Measurements from ENCODE around the gene RBM10.

Gene RBM10

GRCh38 chrX:47174846-47175587 lies 30.0 kb downstream of the RBM10 start:
- Histone ChIP-seq H3K4me1 (ENCODE audit: control insufficient read depth, insufficient read depth, low read length) (no peaks in the 10 kb centered on the region), H3K27ac (ENCODE audit: low read depth, low read length) (no peak overlapping the region), H3K36me3 (ENCODE audit: control insufficient read depth, insufficient read depth, low read length) (peaks cover 11% of the 10 kb centered on the region), H3K27me3 (ENCODE audit: control insufficient read depth, insufficient read depth, low read length) (no peaks in the 10 kb centered on the region), H3K4me3 (ENCODE audit: low read length) (no peak overlapping the region), H3K9ac (ENCODE audit: low read length) (no peak overlapping the region)

DNA sequence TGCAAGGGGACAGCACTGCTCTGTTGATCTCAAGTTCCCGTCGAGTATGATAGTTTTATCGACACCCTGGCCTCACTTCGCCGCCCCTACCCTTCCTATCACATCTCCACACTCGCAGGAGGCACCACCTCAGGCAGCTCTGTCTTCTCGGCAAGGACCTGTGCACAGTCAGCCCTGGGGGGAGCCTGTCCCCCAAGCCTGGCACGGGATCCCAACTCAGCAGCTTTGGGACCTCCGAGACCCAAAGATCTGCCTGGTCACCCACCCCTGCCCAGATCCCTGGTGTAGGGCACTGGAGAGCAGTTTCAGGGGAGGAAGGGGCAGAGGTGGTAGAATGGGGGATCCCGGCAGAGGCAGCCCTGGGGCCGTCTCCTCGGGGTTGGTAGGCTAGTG lies 30.6 kb downstream of the RBM10 start:
- no peak overlapping the region for H3K9ac ChIP-seq (ENCODE audit: low read length)

DNA sequence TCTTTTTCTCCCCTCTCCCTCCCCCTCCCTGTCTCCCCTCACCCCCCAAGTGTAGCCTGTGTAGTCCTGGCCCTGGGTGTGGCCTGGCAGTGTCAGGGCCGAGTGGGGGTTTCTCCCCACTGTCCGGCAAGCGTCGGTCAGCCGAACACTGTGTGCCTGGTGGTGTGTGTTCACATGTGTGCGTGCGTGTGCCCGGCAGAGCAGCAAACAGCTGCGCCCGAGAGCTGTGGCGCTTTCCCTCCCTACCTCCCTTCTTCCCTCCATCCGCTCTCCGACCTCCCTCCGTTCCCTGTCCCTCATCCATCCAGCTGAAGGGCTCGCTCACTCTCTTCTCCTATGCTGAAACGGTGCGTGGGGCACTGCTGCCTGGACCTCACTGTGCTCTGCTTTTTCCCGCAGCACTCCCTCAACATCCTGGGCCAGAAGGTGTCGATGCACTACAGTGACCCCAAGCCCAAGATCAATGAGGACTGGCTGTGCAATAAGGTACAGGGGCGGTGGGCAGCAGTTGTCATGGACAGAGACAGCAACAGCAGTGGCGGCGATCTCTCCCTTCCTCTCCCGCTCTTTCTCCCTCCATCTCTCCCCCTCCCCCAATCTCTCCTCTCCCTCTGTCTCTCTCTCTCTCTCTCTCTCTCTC lies 31.2 kb downstream of the RBM10 start:
- Histone ChIP-seq H3K4me1 (ENCODE audit: control insufficient read depth, insufficient read depth, low read length) (no peaks in the 10 kb centered on the region), H3K36me3 (ENCODE audit: control insufficient read depth, insufficient read depth, low read length) (peaks cover 8% of the 10 kb centered on the region), H3K9ac (ENCODE audit: low read length) (no peak overlapping the region), H3K4me3 (ENCODE audit: low read length) (no peak overlapping the region), H3K27me3 (ENCODE audit: control insufficient read depth, insufficient read depth, low read length) (no peaks in the 10 kb centered on the region), H3K27ac (ENCODE audit: low read depth, low read length) (no peak overlapping the region)

More for the DNA sequence above, 30.6 kb downstream of the RBM10 start:
- H3K27ac ChIP-seq (ENCODE audit: low read depth, low read length): no peak overlapping the region
- peaks cover 8% of the 10 kb centered on the region for H3K36me3 ChIP-seq (ENCODE audit: control insufficient read depth, insufficient read depth, low read length)
- H3K4me3 ChIP-seq (ENCODE audit: low read length): no peak overlapping the region
- no peaks in the 10 kb centered on the region for H3K4me1 ChIP-seq (ENCODE audit: control insufficient read depth, insufficient read depth, low read length)
- H3K27me3 ChIP-seq (ENCODE audit: control insufficient read depth, insufficient read depth, low read length): no peaks in the 10 kb centered on the region

DNA sequence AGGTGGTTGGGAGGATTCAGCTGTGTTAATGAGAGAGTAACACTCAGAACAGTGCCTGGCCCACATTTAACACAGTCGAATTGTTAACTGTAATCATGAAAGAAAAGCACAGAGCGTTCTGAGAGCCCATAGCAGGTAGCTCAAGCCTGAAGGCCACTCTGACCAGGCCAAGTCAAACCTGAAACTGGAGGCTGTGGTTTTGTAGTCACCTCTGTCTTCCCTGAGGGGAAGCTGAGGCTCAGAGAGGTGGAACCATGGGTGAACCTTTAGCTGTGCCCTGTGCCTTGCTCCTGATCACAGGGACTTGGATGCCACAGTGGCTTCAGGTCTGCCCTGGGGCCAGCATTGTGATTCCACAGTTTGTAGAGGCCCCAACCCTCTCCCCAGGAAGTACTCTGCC lies 32.1 kb downstream of the RBM10 start:
- Histone ChIP-seq H3K27me3 (ENCODE audit: control insufficient read depth, insufficient read depth, low read length) (peaks cover 2% of the 10 kb centered on the region), H3K4me1 (ENCODE audit: control insufficient read depth, insufficient read depth, low read length) (no peaks in the 10 kb centered on the region), H3K4me3 (ENCODE audit: low read length) (no peak overlapping the region), H3K9ac (ENCODE audit: low read length) (no peak overlapping the region), H3K27ac (ENCODE audit: low read depth, low read length) (no peak overlapping the region), H3K36me3 (ENCODE audit: control insufficient read depth, insufficient read depth, low read length) (peaks cover 8% of the 10 kb centered on the region)

DNA sequence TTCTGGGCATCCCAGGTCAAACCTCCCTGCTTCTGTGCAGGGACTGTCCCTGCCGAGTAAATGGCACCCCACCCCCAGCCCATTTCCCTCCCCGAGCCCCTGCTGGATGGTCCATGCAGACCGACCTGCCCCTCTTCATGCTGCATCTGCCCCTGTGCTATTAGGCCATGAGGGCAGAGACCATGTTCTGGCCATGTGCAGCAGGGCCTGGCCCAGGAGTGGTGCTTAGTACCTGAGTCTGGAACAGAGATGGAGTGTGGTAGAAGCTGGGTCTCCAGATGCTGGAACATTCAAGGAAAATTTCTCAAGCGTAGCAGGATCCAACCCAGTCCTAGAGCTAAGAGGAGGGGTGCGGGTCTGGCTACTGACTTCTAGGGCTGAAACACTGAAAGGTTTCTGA lies 33.3 kb downstream of the RBM10 start:
- Histone ChIP-seq H3K4me3 (ENCODE audit: low read length) (no peak overlapping the region), H3K9ac (ENCODE audit: low read length) (no peak overlapping the region), H3K4me1 (ENCODE audit: control insufficient read depth, insufficient read depth, low read length) (no peaks in the 10 kb centered on the region), H3K27me3 (ENCODE audit: control insufficient read depth, insufficient read depth, low read length) (peaks cover 6% of the 10 kb centered on the region), H3K36me3 (ENCODE audit: control insufficient read depth, insufficient read depth, low read length) (peaks cover 7% of the 10 kb centered on the region), H3K27ac (ENCODE audit: low read depth, low read length) (no peak overlapping the region)

- H3K36me3 ChIP-seq (ENCODE audit: control insufficient read depth, insufficient read depth, low read length): peaks cover 7% of the 10 kb centered on the region
- H3K9ac ChIP-seq (ENCODE audit: low read length): no peak overlapping the region
- H3K27ac ChIP-seq (ENCODE audit: low read depth, low read length): no peak overlapping the region
- no peak overlapping the region for H3K4me3 ChIP-seq (ENCODE audit: low read length)
- no peaks in the 10 kb centered on the region for H3K4me1 ChIP-seq (ENCODE audit: control insufficient read depth, insufficient read depth, low read length)
- peaks cover 6% of the 10 kb centered on the region for H3K27me3 ChIP-seq (ENCODE audit: control insufficient read depth, insufficient read depth, low read length)
These were observed 34.4 kb downstream of the RBM10 start for GRCh38 chrX:47179221-47179927.

DNA sequence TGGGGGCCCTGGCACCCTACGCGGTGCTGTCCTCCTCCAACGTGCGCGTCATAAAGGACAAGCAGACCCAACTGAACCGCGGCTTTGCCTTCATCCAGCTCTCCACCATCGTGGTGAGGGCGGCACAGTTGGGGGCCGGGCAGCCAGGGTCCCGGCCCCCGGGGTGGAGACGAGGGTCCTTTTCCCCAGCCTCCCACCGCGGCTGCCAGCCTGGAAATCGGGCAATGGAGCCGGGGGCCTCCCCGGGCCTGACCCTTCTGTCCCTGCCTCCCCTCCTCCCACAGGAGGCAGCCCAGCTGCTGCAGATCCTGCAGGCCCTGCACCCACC lies 34.9 kb downstream of the RBM10 start:
- H3K4me3 ChIP-seq (ENCODE audit: low read length): no peak overlapping the region
- H3K9ac ChIP-seq (ENCODE audit: low read length): no peak overlapping the region
- no peak overlapping the region for H3K27ac ChIP-seq (ENCODE audit: low read depth, low read length)
- no peaks in the 10 kb centered on the region for H3K4me1 ChIP-seq (ENCODE audit: control insufficient read depth, insufficient read depth, low read length)
- H3K27me3 ChIP-seq (ENCODE audit: control insufficient read depth, insufficient read depth, low read length): peaks cover 6% of the 10 kb centered on the region
- peaks cover 9% of the 10 kb centered on the region for H3K36me3 ChIP-seq (ENCODE audit: control insufficient read depth, insufficient read depth, low read length)

GRCh38 chrX:47180346-47180745 lies 35.3 kb downstream of the RBM10 start:
- peaks cover 6% of the 10 kb centered on the region for H3K27me3 ChIP-seq (ENCODE audit: control insufficient read depth, insufficient read depth, low read length)
- H3K9ac ChIP-seq (ENCODE audit: low read length): no peak overlapping the region
- H3K27ac ChIP-seq (ENCODE audit: low read depth, low read length): no peak overlapping the region
- no peak overlapping the region for H3K4me3 ChIP-seq (ENCODE audit: low read length)
- H3K4me1 ChIP-seq (ENCODE audit: control insufficient read depth, insufficient read depth, low read length): no peaks in the 10 kb centered on the region
- H3K36me3 ChIP-seq (ENCODE audit: control insufficient read depth, insufficient read depth, low read length): peaks cover 9% of the 10 kb centered on the region

DNA sequence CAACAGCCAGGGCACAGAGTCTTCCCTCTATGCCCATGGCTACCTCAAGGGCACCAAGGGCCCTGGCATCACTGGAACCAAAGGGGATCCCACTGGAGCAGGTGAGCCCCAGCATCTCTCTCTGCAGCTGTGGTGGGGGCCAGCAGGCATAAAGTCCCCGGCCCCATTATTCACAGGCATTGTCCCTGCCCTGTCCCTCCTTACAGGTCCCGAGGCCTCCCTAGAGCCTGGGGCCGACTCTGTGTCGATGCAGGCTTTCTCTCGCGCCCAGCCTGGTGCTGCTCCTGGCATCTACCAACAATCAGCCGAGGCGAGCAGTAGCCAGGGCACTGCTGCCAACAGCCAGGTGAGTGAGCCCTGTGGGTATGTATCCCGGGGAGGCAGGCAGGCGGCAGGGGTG lies 36.3 kb downstream of the RBM10 start:
- no peak overlapping the region for H3K27ac ChIP-seq (ENCODE audit: low read depth, low read length)
- H3K4me3 ChIP-seq (ENCODE audit: low read length): no peak overlapping the region
- peaks cover 8% of the 10 kb centered on the region for H3K36me3 ChIP-seq (ENCODE audit: control insufficient read depth, insufficient read depth, low read length)
- no peaks in the 10 kb centered on the region for H3K4me1 ChIP-seq (ENCODE audit: control insufficient read depth, insufficient read depth, low read length)
- H3K9ac ChIP-seq (ENCODE audit: low read length): no peak overlapping the region
- peaks cover 6% of the 10 kb centered on the region for H3K27me3 ChIP-seq (ENCODE audit: control insufficient read depth, insufficient read depth, low read length)

- no peak overlapping the region for H3K27ac ChIP-seq (ENCODE audit: low read depth, low read length)
- no peak overlapping the region for H3K9ac ChIP-seq (ENCODE audit: low read length)
- H3K36me3 ChIP-seq (ENCODE audit: control insufficient read depth, insufficient read depth, low read length): peaks cover 5% of the 10 kb centered on the region
- H3K27me3 ChIP-seq (ENCODE audit: control insufficient read depth, insufficient read depth, low read length): peaks cover 8% of the 10 kb centered on the region
- no peak overlapping the region for H3K4me3 ChIP-seq (ENCODE audit: low read length)
- no peaks in the 10 kb centered on the region for H3K4me1 ChIP-seq (ENCODE audit: control insufficient read depth, insufficient read depth, low read length)
These were observed 37.2 kb downstream of the RBM10 start for GRCh38 chrX:47182106-47182700.

GRCh38 chrX:47184486-47184885 lies 39.5 kb downstream of the RBM10 start:
- Histone ChIP-seq H3K4me3 (ENCODE audit: low read length) (no peak overlapping the region), H3K9ac (ENCODE audit: low read length) (no peak overlapping the region), H3K27ac (ENCODE audit: low read depth, low read length) (no peak overlapping the region), H3K4me1 (ENCODE audit: control insufficient read depth, insufficient read depth, low read length) (no peaks in the 10 kb centered on the region), H3K36me3 (ENCODE audit: control insufficient read depth, insufficient read depth, low read length) (peaks cover 5% of the 10 kb centered on the region), H3K27me3 (ENCODE audit: control insufficient read depth, insufficient read depth, low read length) (peaks cover 8% of the 10 kb centered on the region)

DNA sequence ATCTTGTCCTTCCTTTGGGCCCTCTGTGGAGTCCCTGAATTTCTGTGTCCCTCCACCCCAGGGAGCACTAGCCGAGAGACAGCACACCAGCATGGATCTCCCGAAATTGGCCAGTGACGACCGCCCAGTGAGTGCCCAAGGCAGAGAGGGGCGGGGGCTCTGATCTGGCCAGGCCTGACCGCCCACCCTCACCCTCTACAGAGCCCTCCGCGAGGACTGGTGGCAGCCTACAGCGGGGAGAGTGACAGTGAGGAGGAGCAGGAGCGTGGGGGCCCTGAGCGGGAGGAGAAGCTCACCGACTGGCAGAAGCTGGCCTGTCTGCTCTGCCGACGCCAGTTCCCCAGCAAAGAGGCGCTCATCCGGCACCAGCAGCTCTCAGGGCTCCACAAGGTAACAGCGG lies 40.2 kb downstream of the RBM10 start:
- Histone ChIP-seq H3K4me3 (ENCODE audit: low read length) (no peak overlapping the region), H3K36me3 (ENCODE audit: control insufficient read depth, insufficient read depth, low read length) (peaks cover 5% of the 10 kb centered on the region), H3K27me3 (ENCODE audit: control insufficient read depth, insufficient read depth, low read length) (peaks cover 8% of the 10 kb centered on the region), H3K27ac (ENCODE audit: low read depth, low read length) (no peak overlapping the region), H3K4me1 (ENCODE audit: control insufficient read depth, insufficient read depth, low read length) (no peaks in the 10 kb centered on the region), H3K9ac (ENCODE audit: low read length) (no peak overlapping the region)
